ENCODE results near the gene RASIP1. TPM values are rescaled to one million over a fixed set of nuclear protein-coding genes. Genes with fewer than 3 reads are reported as not detected.

The RASIP1 gene
- polyA plus RNA-seq, 10 donors, result 18.7 to 28.8 (median 21.7) TPM

DNA sequence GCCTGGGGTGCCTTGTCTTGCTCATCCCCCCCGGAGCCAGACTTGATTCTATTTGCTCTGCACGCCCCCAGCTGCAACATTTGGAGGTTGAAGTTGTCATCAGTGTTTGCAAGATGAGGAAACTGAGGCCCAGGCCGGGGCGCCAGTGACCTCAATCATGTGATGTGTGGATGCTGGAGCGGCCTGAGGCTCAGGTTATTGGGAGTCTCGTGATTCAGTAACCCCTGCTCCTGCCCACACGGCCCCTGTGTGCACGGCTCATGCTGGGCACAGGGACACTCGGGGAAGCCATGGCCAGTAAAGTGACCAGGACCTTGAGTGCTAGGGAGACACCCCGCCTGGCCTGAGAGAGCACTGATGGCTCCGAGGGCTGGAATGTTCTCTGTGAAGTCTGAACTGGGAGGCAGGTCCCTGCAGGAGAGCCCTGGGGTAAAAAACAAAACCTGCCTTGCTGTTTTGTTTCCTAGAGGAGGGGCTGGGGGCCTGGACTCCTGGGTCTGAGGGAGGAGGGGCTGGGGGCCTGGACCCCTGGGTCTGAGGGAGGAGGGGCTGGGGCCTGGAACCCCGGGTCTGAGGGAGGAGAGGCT is 16.8 kb upstream of the RASIP1 start:
- DNase-seq, result no peak

DNA sequence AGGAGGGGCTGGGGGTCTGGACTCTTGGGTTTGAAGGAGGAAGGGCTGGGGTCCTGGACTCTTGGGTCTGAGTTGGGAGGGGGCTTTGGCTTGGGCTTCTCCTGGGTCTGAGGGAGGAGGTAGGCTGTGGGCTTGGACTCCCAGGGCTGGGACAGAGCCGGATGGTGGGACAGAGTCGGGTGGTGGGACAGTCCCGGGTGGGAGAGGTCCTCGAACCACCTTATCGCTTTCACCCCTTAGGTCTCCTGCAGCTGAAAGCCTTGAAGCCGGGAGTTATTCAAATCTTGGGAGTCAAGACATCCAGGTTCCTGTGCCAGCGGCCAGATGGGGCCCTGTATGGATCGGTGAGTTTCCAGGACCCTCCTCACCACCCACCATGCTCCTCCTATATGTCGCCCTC is 16.3 kb upstream of the RASIP1 start:
- no peak for DNase-seq

DNA sequence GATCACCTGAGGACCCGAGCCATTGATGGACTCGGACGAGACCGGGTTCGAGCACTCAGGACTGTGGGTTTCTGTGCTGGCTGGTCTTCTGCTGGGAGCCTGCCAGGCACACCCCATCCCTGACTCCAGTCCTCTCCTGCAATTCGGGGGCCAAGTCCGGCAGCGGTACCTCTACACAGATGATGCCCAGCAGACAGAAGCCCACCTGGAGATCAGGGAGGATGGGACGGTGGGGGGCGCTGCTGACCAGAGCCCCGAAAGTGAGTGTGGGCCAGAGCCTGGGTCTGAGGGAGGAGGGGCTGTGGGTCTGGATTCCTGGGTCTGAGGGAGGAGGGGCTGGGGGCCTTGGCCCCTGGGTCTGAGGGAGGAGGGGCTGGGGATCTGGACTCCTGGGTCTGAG is 15.8 kb upstream of the RASIP1 start:
- DNase-seq, result no peak

DNA sequence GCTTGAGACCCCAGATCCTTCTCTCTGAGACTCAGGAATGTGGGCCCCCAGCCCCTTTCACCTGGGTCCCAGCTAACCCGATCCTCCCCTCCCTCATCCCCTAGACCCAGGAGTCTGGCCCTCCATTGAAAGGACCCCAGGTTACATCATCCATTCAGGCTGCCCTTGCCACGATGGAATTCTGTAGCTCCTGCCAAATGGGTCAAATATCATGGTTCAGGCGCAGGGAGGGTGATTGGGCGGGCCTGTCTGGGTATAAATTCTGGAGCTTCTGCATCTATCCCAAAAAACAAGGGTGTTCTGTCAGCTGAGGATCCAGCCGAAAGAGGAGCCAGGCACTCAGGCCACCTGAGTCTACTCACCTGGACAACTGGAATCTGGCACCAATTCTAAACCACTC is 15.4 kb upstream of the RASIP1 start:
- DNase-seq, result no peak

DNA sequence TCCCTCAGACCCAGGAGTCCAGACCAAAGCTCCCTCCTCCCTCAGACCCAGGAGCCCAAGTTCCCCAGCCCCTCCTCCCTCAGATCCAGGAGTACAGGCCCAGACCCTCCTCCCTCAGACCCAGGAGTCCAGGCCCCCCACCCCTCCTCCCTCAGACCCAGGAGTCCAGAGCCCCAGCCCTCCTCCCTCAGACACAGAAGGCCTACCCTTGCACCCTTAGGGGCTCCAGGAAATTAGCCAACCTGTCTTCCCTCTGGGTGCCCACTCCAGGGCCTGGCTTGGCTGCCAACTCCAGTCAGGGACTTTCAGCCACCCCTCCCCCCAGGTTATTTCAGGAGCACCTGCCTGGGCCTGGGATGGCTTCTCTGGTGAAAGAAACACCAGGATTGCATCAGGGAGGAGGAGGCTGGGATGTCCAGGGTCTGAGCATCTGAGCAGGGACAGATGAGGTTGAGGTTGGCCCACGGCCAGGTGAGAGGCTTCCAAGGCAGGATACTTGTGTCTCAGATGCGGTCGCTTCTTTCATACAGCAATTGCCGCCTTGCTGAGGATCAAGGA is 14.8 kb upstream of the RASIP1 start, which contains the start of gene FGF21:
Gene FGF21 (plus strand): TSS at position 441 of the 558 bp plus-strand sequence. CDS start 713 bp downstream, outside the sequence.
- no peak for DNase-seq

DNA sequence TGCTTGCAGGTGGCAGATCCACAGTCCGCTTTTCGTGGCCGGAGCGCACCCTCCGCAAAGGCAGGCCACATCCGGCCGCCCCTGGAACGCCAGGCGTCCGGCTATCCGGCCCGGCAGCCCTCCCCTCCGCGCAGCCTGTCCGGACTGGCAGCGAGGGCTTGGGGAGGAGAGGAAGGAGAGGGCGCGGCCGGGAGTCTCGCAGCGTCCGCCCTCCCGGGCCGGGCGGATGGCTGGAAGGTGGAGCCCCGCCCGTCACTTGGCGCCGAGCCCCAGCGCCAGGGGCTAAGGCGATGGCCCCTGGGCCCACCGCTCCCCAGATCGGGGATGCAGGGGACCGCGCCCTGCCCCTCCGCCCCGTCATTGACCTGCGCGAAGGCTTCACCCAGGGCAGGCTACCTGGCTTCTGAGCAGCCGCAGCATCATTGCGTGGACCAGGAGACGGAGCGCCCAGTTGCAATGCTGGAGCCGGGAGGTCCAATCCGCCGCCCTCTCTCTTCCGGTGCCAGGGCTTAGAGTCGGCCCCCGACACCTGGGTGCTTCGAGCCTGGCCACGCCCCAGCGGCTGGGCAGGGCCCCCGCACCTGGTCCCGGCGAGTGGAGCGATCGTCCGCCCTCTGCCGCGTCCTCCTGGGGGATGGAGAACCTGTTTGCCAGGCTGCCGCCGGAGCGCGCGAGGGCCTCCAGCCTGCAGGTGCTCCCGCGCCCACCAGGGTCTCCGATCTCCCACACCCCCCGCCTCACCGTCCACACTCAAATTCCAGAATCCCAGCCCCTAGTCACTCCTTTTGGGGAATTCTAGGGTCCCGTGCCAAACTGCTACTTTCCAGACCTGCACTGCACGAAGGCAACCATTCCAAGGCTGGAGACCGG is 12.3 kb upstream of the RASIP1 start, which contains the start of gene FUT1:
Gene FUT1 (minus strand): TSS at position 146 of the 870 bp plus-strand sequence. CDS start 1,360 bp downstream, outside the sequence.
- peak in 1 of 3 donors; percentile 63 for DNase-seq

DNA sequence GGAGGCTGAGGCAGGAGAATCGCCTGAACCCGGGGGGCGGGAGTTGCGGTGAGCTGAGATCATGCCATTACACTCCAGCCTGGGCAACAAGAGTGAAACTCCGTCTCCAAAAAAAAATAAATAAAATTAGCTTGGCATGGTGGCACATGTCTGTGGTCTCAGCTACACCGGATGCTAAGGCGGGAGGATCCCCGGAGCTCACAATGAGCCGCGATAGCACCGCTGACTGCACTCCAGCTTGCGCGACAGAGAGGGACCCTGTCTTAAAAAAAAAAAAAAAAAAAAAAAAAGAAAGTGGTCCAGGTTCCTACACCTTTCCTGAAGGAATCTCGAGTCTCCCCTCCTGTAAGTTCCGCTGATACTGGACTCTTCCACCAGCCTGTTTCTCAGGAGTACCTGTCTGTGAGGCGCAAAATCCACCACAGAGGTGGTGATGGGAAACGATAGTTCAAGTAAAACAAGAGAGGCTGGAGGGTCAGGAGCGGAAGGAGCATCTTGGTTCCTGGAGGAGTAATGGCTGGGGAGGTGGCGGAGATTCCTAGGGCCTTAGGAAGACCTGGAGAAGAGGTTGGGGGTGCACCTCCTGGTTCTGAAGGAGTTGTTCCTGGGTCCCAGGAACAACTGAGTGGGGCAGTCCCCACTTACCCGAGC is 11.6 kb upstream of the RASIP1 start:
- DNase-seq, result no peak

DNA sequence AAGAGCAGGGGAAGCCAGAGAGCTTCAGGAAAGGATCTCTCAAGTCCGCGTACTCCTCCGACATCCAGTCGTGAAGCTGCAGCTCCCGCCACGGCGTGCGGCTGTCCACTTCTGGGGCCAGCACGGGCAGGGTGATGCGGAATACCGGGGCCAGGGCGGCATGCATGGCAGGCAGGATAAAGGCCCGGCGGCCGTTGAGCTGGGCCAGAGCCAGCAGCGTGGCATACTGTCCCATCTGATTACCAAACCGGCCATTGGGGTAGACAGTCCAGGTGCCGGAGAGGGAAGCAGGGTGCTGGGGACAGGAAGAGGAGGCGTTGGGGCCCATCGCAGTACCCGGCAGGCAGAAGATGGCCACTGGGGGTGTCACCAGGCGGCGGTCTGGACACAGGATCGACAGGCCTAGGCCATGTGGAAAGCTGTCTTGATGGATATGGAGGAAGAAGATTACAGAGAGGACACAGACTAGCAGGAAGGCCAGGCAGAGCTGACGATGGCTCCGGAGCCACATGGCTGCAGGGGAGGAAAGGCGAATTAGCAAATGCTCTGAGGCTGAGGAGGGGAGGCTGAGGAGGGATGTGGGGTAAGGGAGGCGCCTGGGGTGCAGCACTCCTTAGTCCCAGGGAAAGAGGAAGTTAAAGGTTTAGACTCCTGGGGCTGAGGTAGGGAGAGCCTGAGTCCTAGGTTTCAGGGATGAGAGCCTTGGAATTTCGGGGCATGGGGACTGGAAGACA is 10.5 kb upstream of the RASIP1 start:
- DNase-seq, result no peak

DNA sequence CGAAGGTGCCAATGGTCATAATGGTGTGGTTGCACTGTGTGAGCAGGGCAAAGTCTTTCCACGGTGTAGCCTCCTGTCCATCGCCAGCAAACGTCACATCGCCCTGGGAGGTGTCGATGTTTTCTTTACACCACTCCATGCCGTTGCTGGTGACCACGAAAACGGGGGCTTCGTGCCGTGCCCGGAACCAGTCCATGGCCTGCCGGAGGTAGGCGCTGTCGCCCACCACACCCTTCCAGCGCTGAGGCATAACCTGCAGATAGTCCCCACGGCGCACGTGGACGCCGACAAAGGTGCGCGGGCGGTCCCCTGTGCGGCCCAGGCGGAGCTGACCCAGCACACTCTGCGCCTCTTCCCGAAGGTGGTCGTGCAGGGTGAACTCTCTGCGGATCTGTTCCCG is 9.9 kb upstream of the RASIP1 start:
- no peak for DNase-seq

DNA sequence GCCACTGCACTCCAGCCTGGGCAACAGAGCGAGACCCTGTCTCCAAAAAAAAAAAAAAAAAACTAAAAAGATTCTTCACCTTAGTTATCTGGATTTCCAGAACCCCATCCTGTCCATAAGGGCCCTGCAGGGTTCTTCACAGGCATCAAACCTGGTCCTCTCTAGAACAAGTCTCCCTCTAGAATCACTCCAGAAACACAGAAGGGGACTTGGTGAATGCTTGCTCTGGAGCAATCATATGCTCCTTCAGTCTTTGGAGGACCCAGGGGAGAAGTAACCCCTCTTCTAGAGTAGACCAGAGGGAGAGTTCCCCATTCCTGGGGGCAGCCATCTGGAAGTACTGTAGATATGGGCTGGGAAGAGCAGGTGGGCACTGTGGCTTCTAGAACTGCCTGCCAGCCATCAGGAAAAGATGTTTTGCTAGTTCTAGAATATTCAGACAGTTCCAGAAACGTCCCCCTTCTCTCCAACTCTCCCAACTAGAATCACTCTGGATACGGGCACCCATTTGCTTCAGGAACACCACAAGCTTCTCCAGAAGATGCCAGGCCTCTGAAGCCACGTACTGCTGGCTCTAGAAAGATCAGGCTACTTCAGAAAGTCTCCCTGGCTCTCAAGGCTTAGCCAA is 9.3 kb upstream of the RASIP1 start:
- DNase-seq, result no peak

DNA sequence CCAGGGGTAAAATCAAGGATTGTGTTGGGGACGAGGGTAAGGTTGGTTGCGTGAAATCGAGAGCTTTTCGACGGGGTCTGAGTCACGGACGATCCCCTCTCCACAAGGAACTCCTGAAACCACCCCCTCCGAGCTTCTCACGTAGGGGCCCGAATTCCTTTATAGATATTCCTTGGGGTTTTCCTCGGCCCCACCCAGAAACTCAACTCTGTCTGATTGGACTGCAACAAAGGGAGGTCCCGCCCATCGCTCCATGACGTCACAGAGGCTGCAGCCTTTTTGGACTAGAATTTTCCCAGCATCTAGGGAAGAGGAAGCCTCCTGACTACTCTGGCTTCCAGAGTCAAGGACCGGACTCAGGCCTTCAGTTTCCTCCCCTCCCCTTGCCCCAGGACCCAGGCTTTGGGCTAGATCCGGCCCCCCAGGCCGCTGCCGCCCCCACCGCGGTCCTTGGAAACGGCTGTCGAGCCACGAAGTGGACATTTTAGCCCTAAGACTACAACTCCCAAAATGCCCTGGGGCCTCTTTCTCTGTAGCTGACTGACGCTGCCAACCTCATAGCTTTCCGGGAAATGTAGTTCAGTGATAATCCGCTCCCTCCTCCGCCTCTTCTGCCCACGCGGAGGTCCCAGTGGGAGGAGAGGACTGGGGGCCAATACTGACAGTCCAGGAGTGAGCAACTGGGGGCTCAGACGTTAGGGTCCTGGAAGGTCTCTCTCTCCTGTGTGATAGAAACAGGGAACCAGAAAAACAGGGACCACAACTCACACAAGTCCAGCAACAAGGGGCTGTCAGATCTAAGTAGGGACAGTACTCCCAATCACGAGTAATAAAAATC is 6.5 kb upstream of the RASIP1 start, which contains the start of gene IZUMO1:
Gene IZUMO1 (minus strand): TSS at position 172 of the 838 bp plus-strand sequence. CDS start 1,050 bp downstream, outside the sequence.
- DNase-seq, result peak; percentile 81 to 92 (median 81)

DNA sequence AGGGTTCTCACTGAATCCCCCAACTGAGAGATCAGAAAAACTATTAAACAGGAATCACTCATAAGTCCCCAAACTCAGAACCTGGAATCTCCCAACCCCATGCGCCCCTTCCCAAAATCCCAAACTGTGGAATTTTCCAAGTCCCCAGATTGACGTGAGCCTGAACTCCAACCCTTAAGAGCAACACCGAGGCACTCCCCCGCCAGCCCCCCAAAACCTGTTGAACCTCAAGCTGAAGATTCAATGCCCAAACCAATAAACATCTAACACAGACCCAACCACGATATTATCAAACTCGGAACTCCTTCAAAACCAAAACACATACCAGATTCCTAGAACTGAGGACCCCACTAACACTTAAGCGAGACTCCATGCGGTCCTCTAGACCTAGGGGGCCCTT is 5.7 kb upstream of the RASIP1 start:
- no peak for DNase-seq

DNA sequence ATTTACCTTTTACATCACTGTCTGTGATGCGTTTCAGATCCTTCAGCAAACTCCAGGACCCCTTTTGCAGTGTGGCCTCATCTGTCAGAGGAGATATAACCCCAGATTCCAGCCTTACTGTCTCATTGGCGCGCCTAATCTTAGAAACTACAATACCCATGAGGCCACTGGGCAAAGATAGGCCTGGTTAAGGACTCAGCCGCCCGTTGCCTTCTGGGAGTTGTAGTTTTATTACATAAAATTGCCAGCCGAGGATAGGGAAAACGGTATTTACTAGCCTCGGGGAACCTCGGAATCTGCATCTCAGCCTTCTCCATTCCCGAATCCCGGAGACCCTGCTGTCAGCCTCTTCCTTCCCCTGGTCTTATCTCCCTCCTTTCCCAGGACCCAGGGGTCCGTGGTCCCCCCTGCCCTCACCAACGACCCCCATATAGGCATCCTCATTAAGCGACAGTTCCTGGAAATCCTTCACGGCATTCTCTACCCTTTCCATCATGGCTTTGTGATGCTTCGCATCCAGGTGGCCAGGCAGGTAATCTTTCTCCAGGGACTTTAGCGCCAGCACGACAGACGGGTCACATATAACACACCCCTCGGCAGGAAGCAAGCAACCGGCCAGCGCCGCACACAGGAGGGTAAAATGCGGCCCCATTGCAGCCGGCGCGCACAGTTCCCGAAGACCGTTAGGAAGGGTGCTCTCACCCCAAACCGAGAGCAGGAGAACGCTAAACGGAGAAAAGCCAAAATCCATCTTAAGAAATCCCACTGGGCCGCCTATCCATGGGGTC is 5.0 kb upstream of the RASIP1 start:
- DNase-seq, result peak in 2 of 3 donors; percentile 59 to 77

DNA sequence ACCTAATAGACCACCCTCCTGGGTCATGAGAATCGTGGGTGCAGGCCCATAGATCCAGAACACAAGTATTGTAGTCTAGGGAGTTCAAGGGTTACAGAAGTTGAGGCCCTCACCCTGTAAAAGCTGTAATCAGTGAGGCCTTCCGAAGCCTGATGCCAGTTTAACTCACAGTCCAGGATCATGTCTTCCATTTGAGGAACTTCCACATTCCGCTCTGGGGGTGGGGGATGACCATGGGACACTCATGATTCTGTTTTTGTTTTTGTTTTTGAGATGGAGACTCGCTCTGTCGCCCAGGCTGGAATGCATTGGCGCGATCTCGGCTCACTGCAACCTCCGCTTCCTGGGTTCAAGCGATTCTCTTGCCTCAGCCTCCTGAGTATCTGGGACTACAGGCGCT is 1.7 kb upstream of the RASIP1 start:
- no peak for DNase-seq

DNA sequence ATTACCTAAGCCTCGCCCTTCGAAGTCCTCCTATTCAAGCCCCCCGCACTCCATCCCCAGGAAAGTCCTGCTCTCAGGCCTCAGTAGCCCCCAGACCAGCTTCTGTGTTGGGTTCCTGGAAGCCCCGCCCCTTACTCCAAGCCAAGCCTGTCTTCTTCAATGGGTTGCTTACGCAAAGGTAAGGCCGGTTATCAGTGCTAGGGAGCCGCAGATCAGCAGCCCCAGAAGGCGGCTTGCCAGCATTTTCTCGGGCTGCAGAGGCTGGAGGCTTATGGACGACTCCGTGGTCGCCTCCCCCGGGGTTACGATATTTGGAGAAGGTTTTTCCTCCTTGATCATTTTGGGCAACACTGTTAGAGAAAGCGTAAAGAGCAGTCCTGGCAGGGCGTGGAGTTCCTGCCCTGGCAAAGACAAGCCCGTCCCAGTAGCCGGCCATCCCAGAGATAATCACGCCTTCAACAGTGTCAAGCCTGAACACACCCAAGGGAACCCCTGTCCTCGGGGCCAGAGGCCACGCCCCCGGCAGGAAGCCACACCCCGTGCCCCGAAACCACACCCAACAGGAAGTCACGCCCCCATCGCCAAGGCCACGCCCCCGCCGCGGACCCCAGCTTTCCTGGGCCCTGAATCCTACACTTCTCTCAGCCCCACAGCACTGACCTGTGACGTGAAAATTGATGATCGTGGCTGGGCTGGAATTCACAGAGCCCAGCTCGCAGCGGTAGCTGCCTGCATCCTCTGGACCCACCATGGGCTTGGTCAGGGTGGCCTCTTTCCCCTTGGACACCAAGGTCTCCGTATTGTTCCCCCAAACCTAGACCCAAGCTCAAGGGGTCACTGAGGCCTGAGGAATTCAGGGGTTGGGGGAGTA is 954 bp upstream of the RASIP1 start:
- peak in 1 of 3 donors; percentile 43 for DNase-seq

DNA sequence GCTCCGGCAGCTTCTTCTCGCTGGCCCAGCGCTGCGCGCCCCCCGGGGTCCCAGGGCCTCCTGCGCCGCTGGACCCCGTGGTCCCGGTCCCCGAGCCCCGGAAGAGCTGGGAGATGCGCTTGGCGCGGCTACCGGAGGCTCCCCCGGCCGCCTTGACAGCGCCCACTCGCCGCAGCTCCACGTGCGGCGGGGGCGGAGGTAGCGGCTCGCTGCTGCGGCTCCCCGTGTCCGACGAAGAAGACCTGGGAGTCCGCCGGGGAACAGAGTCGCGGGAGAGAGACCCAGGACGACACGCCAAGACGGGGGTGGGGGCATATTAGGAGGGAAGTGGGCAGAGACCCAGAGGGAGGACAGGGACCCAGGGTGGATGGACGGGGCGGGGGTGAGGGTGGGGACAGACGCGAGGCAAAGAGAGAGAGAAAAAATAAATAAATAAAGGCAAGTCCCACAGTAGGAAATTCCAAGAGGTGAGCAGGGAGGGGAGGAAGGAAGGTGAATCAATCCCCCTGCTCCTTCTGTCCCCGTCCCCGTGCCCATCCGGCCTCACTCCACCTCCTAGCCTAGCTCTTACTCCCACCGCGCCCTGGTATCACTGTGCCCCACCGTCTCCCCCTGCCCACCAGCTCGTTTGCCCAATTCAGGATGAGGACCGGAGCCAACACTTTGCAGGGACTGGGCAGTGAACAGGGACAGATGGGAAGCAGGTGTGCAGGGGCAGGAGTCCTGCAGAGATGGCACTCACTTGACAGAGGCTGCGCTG is 826 bp downstream of the RASIP1 start:
- peak in 1 of 3 donors; percentile 42 for DNase-seq
